GM19455 (cell line): ENCODE data around the gene DEPDC1.
"Not testable (repeated sequence)": the region's sequence is repeated elsewhere in the genome, so short reads cannot be mapped to it uniquely, and the experiment has no call there.

ENCODE experiments used
- ATAC-seq: cut with Tn5 transposase; IDR thresholded peaks from one replicate; pipeline ENCODE4 v1.9.1; 2021; ENCODE audit not compliant: unreplicated experiment

DEPDC1 gene

GRCh38 chr1:68476626-68477025 lies 20.3 kb downstream of the DEPDC1 start:
- ATAC-seq, result not testable (repeated sequence)

DNA sequence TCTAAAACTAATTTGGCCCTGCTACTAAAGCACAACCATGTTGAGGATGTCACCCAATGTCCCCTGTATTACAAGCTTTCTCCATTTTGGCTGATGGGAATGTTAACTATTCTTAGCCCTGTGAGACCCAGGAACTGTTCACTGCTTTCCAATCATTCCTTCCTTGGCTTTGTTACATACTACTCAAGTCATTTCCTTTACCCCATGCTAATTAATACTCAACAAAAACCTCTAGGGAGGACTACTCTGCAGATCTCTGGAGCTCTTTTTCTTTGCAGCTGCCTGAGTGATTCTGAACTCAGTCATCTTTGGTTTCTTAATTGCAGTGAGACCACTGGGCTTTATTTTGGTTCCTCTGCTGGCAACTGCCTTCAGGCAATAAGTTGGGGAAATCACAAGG lies 23.8 kb downstream of the DEPDC1 start:
- ATAC-seq, result no peak

DNA sequence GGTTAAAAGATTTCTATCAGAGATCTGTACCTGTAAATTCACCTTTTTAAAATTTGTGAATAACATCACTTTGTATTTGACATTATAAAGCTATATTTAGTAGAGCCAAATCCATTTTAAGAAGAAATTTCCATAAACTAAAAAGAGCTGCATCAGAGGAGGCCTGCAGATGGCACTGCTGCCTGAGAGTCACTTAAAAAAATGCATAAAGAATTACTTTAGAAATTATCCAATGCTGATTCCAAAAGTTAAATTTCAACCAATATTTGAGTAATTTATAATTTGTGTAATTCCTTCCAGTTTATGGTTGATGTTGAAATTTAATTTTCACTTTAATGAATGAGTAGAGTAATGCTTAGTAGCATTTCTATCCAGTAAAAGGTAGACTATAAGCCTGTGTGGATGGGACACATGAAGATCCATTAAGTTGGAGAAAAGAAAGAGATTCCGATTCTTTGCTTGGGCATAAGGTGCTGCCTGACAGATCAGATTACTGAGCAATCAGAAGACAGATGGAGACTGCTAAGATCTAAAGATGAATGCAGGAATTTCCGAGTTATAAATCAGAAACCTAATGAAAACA lies 26.4 kb downstream of the DEPDC1 start:
- ATAC-seq, result no peak

DNA sequence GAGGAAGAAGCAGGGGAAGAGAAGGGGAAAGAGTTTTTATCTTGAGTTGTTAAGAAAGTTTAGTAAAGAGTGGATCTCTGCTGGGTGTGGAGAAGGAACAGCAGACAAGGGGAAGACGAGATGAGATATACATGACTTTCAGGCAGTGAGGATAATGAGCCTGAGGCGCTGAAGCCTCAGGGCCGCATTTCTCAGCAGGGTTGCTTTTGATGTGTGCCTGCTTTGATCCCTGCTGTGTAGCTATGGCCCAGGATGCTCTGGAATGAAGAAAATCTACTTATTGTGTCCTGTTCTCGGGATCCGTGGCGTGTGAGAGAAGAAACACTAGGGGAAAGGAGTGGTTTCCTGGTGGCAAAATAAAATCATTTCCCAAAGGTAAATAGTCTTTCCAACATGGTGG lies 32.0 kb downstream of the DEPDC1 start:
- no peak for ATAC-seq

GRCh38 chr1:68460935-68461334 lies 35.9 kb downstream of the DEPDC1 start:
- ATAC-seq, result no peak

DNA sequence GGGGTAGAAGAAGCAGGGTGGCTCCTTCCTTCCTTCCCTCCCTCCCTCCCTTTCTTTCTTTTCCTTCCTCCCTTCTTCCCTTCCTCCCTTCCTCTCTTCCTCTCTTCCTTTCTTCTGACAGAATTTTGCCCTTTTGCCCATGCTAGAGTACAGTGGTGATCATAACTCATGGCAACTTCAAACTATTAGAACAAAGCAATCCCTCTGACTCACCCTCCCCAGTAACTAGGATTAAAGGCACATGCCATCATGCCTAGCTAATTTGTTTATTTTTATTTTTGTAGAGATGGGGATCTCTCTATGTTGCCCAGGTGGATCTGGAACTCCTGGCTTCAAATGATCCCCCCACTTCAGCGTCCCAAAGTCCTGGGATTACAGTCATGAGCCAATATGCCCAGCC lies 37.1 kb downstream of the DEPDC1 start:
- no peak for ATAC-seq

DNA sequence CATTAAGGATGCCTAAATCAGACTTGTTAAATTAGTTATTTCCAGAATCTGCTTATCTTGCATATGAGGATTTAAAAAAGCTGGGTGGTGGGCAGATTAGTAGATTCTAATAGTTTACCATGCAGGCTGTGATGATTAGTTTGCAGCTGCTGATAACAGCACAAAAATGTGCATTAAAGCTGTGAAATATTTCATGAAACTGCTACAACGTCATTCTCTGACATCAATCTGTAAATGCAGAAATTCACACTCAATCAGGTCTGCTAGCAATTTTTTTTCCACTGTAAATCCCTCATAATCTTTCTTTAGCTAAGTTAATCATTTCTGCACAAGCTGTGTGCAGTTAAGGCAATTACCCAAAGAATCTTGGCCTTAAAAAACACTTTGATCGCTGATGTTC lies 37.8 kb downstream of the DEPDC1 start:
- ATAC-seq, result no peak

GRCh38 chr1:68456202-68456601 lies 40.7 kb downstream of the DEPDC1 start:
- no peak for ATAC-seq

DNA sequence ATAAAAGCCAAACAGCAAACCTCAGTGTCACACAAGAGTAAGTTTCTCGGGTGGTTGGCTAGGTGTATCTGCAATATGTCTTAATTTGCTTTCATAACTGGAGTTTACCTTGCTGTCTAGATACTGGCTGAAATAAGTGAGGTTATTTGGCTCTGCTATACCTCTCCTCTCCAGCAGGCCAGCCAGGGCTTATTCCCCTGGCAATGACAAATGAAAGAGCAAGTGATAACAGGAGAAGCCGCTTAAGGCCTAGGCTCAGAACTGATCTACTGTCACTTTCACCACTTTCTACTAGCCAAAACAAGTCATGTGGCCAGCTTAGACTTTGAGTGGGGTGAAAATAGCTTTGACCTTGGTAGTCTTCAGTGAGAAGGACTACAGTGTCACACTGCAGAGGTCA lies 42.3 kb downstream of the DEPDC1 start:
- no peak for ATAC-seq

- no peak for ATAC-seq
Observed at GRCh38 chr1:68453060-68453670, 43.7 kb downstream of the DEPDC1 start.

- ATAC-seq, result no peak
Observed at GRCh38 chr1:68449901-68450300, 47.0 kb downstream of the DEPDC1 start, which contains the start of gene RPE65. Gene RPE65 (minus strand): TSS chr1:68449954. CDS start chr1:68449905, 49 bp downstream.

DNA sequence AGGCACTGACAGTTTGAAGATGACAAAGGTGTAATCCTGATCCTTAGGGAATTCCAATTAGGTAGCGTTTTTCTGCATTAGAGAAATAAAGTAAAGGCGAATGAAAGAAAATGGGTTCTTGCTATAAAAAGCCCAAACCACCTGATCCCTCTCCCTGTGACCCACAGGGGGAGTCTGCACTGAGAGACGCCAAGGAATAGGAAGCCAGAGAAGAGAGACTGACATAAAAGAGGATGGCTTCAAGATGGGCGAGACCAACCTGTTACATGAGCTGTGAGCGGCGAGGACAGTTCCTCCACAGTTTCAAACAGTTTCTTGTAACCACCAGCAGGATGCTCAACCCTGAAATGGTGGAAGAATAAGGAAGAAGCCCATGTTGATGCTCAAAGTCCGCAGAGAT lies 48.5 kb downstream of the DEPDC1 start:
- no peak for ATAC-seq

DNA sequence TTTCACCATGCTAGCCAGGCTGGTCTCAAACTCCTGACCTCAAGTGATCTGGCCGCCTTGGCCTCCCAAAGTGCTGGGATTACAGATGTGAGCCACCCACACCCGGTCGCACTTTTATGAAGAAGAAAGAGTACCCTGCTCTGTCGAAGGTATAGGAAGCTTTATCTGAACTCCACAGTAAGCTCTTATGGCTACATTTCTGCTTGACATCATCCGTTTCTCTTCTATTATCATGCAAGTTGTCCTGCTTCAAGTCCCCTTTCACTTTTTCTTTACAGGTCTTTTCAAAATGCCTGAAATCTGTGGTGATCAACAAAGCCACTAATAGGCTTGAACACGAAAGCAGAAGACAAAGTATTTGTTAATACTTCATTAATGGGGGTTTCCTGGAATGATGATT lies 51.2 kb downstream of the DEPDC1 start:
- ATAC-seq, result no peak

- peak; percentile 89 for ATAC-seq
Observed at GRCh38 chr1:68442822-68443556, 53.9 kb downstream of the DEPDC1 start.

GRCh38 chr1:68442006-68442405 lies 54.9 kb downstream of the DEPDC1 start:
- no peak for ATAC-seq

- no peak for ATAC-seq
Observed at GRCh38 chr1:68438310-68438709, 58.6 kb downstream of the DEPDC1 start.

- ATAC-seq, result no peak
Observed at GRCh38 chr1:68433395-68433794, 63.5 kb downstream of the DEPDC1 start.

DNA sequence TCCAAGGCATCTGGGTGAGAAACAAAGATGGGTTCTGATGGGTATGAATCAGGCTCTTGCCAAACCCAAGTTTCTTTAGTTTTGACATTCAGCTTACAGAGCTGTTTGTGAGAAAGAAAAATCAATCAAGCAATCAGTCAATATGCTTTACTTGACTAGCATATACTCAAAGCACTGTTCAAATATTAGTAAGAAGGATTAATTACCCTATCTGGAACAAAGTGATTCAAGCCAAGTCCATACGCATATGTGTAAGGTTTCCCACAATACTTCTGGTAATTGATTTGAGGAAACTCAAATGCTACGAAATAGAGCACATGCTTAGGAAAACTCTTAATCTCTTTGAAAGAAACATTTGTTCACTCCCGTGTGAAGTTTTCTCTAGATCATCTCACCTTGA lies 65.8 kb downstream of the DEPDC1 start:
- ATAC-seq, result no peak

DNA sequence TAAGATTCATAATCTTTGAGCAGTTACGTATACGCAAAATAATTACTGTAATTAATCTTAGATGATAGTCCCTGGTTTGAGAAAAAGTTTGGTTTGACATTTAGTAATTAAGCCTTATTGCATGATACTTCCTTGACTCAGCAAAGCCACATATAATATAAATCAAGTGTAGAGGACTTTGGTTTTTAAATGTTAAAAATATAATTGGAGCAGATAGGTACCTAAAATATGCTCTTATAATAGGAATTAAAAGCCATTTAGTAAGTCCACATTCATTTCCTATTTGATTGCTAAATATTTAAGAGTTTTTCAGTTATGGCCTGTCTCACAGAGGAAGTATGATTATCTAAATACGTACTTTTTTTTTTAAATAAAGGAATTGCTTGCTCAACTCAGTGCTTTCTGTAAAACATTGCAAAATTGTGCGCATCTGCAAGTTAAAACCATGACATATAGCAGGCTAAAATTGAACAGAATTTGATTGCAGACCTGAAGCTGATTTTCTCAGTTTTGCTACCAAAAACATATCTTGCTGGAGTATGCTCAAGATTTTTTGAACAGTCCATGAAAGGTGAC lies 67.6 kb downstream of the DEPDC1 start:
- ATAC-seq, result no peak

- ATAC-seq, result no peak
Observed at GRCh38 chr1:68426594-68426993, 70.3 kb downstream of the DEPDC1 start.
